ENCODE results near the gene ZNF784.

ZNF784 gene

GRCh38 chr19:55667958-55668357 lies 43.6 kb upstream of the ZNF784 start:
- TF ChIP-seq ZNF8 (CRISPR knock-in tag; IDR thresholded peaks at IDR 0.05) (no peak), TCF4 (CRISPR knock-in tag; IDR thresholded peaks at IDR 0.05; ENCODE audit: borderline replicate concordance) (no peak), ZNF565 (CRISPR knock-in tag; conservative IDR thresholded peaks at IDR 0.05; ENCODE audit: low read depth) (no peak), CSRNP3 (CRISPR knock-in tag; IDR thresholded peaks at IDR 0.05) (no peak), CREB5 (CRISPR knock-in tag; IDR thresholded peaks at IDR 0.05; ENCODE audit: low read depth) (no peak), GLIS3 (CRISPR knock-in tag; IDR thresholded peaks at IDR 0.05) (no peak), ESRRG (CRISPR knock-in tag; IDR thresholded peaks at IDR 0.05) (no peak), ZC3H10 (CRISPR knock-in tag; IDR thresholded peaks at IDR 0.05) (no peak)
- TF ChIP-seq, protein P1, sequence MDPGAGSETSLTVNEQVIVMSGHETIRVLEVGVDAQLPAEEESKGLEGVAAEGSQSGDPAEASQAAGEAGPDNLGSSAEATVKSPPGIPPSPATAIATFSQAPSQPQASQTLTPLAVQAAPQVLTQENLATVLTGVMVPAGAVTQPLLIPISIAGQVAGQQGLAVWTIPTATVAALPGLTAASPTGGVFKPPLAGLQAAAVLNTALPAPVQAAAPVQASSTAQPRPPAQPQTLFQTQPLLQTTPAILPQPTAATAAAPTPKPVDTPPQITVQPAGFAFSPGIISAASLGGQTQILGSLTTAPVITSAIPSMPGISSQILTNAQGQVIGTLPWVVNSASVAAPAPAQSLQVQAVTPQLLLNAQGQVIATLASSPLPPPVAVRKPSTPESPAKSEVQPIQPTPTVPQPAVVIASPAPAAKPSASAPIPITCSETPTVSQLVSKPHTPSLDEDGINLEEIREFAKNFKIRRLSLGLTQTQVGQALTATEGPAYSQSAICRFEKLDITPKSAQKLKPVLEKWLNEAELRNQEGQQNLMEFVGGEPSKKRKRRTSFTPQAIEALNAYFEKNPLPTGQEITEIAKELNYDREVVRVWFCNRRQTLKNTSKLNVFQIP (CRISPR knock-in tag; IDR thresholded peaks at IDR 0.05; ENCODE audit: borderline replicate concordance, low read depth): no peak
- no peak for ATAC-seq

DNA sequence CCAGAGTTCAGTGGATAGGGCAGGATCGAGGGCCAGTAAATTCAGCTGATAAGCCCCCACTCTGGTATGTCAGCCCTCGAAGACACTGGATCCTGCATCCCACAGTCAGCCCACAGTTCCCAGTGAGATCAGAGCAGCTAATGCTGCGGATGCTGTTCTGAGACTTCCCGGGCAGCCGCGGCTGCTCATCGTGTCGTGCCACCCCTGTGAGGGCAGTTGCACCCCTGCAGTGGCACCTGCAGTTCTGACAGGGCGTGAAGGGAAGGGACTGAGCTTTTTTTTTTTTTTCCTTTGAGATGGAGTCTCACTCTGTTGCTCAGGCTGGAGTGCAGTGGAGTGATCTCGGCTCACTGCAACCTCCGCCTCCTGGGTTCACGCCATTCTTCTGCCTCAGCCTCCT lies 43.1 kb upstream of the ZNF784 start:
- ATAC-seq: no peak
- no peak for TF ChIP-seq GLIS3 (CRISPR knock-in tag; IDR thresholded peaks at IDR 0.05)
- TF ChIP-seq OSR1 (CRISPR knock-in tag; IDR thresholded peaks at IDR 0.05): no peak

DNA sequence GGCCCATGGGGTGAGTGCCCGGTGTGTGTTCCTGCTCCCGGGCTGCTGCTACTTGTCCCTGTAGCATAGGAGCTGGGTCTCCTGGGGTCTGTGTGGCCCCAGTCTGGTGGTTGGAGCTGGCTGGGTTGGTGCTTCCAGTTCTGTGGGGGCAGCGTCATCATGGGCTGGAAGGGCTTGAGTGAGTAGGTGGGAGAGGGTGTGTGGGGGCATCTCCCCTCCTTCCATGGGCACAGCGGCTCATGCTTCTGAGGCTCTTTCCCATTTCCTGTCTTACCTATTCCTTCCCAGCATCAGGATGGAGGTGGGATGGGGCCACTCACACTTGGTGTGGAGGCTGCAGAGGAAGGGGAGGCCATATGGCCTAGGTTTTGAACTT lies 42.6 kb upstream of the ZNF784 start:
- ATAC-seq: no peak

GRCh38 chr19:55666343-55667005 lies 42.1 kb upstream of the ZNF784 start:
- no peak for ATAC-seq

More for the DNA sequence above, 42.6 kb upstream of the ZNF784 start:
- TF ChIP-seq BACH2 (CRISPR knock-in tag; IDR thresholded peaks at IDR 0.05; ENCODE audit: borderline replicate concordance) (no peak), CSRNP3 (CRISPR knock-in tag; IDR thresholded peaks at IDR 0.05) (no peak), ARNTL (CRISPR knock-in tag; IDR thresholded peaks at IDR 0.05; ENCODE audit: borderline replicate concordance, low read depth) (no peak)

More at GRCh38 chr19:55666343-55667005, 42.1 kb upstream of the ZNF784 start:
- TF ChIP-seq ESRRG (CRISPR knock-in tag; IDR thresholded peaks at IDR 0.05): no peak
- TF ChIP-seq CSDC2 (CRISPR knock-in tag; IDR thresholded peaks at IDR 0.05): no peak
- no peak for TF ChIP-seq PPARA (CRISPR knock-in tag; IDR thresholded peaks at IDR 0.05; ENCODE audit: borderline replicate concordance)
- TF ChIP-seq PATZ1 (CRISPR knock-in tag; IDR thresholded peaks at IDR 0.05; ENCODE audit: borderline replicate concordance): no peak
- TF ChIP-seq TOX (CRISPR knock-in tag; IDR thresholded peaks at IDR 0.05; ENCODE audit: borderline replicate concordance): no peak
- TF ChIP-seq, protein P1 (CRISPR knock-in tag; IDR thresholded peaks at IDR 0.05; ENCODE audit: borderline replicate concordance, low read depth): no peak
- TF ChIP-seq ZFP30 (CRISPR knock-in tag; IDR thresholded peaks at IDR 0.05): no peak
- TF ChIP-seq ZFP3 (CRISPR knock-in tag; IDR thresholded peaks at IDR 0.05): no peak
- no peak for TF ChIP-seq GLIS3 (CRISPR knock-in tag; IDR thresholded peaks at IDR 0.05)
- no peak for TF ChIP-seq ZNF8 (CRISPR knock-in tag; IDR thresholded peaks at IDR 0.05)
- TF ChIP-seq ZC3H10 (CRISPR knock-in tag; IDR thresholded peaks at IDR 0.05): no peak
- TF ChIP-seq RARB (CRISPR knock-in tag; IDR thresholded peaks at IDR 0.05): no peak
